ENCODE data around the gene SF3A1.
A peak's percentile ranks its signal among the peaks of the same experiment; 100 is the strongest.

Gene SF3A1

GRCh38 chr22:30325065-30325720 lies 31.5 kb downstream of the SF3A1 start:
- peak; percentile 37 for DNase-seq (ENCODE audit: low read depth)

- no peak for DNase-seq (ENCODE audit: low read depth)
These were observed 32.5 kb downstream of the SF3A1 start for GRCh38 chr22:30324014-30324730.

GRCh38 chr22:30323246-30323645 lies 33.4 kb downstream of the SF3A1 start:
- no peak for DNase-seq (ENCODE audit: low read depth)

GRCh38 chr22:30321461-30321860 lies 35.2 kb downstream of the SF3A1 start:
- no peak for DNase-seq (ENCODE audit: low read depth)

- no peak for DNase-seq (ENCODE audit: low read depth)
These were observed 36.6 kb downstream of the SF3A1 start for GRCh38 chr22:30320021-30320556.

GRCh38 chr22:30318799-30319419 lies 37.8 kb downstream of the SF3A1 start:
- DNase-seq (ENCODE audit: low read depth), result no peak

GRCh38 chr22:30317778-30318177 lies 38.9 kb downstream of the SF3A1 start:
- no peak for DNase-seq (ENCODE audit: low read depth)

GRCh38 chr22:30315962-30316576 lies 40.6 kb downstream of the SF3A1 start:
- DNase-seq (ENCODE audit: low read depth), result no peak

GRCh38 chr22:30314915-30315314 lies 41.8 kb downstream of the SF3A1 start:
- no peak for DNase-seq (ENCODE audit: low read depth)

GRCh38 chr22:30313527-30314363 lies 42.9 kb downstream of the SF3A1 start:
- no peak for DNase-seq (ENCODE audit: low read depth)

- no peak for DNase-seq (ENCODE audit: low read depth)
These were observed 44.6 kb downstream of the SF3A1 start for GRCh38 chr22:30312053-30312452.

- DNase-seq (ENCODE audit: low read depth), result peak; percentile 49
These were observed 45.6 kb downstream of the SF3A1 start for GRCh38 chr22:30310881-30311771.

- peak; percentile 30 for DNase-seq (ENCODE audit: low read depth)
These were observed 46.5 kb downstream of the SF3A1 start for GRCh38 chr22:30309951-30310741.

- no peak for DNase-seq (ENCODE audit: low read depth)
These were observed 48.0 kb downstream of the SF3A1 start for GRCh38 chr22:30308518-30309230.

GRCh38 chr22:30308093-30308492 lies 48.6 kb downstream of the SF3A1 start:
- no peak for DNase-seq (ENCODE audit: low read depth)

- DNase-seq (ENCODE audit: low read depth), result no peak
These were observed 49.6 kb downstream of the SF3A1 start for GRCh38 chr22:30307041-30307574.

GRCh38 chr22:30306627-30307011 lies 50.1 kb downstream of the SF3A1 start:
- no peak for DNase-seq (ENCODE audit: low read depth)

GRCh38 chr22:30305906-30306626 lies 50.6 kb downstream of the SF3A1 start:
- DNase-seq (ENCODE audit: low read depth), result no peak
